SK-N-SH (cell line): ENCODE measurements around the gene AKAP6. TPM values are rescaled to one million over a fixed set of nuclear protein-coding genes. Genes with fewer than 3 reads are reported as not detected.

Experiments
- CTCF ChIA-PET: fragments of 300-600, 350-600 bp; formaldehyde crosslinking; extraction: SDS; loops from one replicate; lab custom pipeline; 2021; lab: Yijun Ruan, JAX
- POLR2A ChIA-PET: fragments of 350-600 bp; sonication (Branson Sonifier 250); formaldehyde crosslinking; extraction: SDS; loops from one replicate; lab custom pipeline; 2020; ENCODE audit warnings: antibody characterized with exemption, inconsistent platforms; lab: Yijun Ruan, JAX
- DNase-seq: peaks from one replicate; pipeline ENCODE4 v3.0.0; 2012
- H2AFZ ChIP-seq: fragments of 200-600 bp; sonication (generic); 2 replicates; pipeline ENCODE4 v1.8.1; 2016; ENCODE audit warnings: antibody characterized with exemption, mild to moderate bottlenecking, low read depth
- H3F3A ChIP-seq: fragments of 200-600 bp; sonication (generic); replicated peaks from 2 replicates; pipeline ENCODE3; 2016; ENCODE audit warnings: antibody characterized with exemption, mild to moderate bottlenecking; ENCODE audit not compliant: insufficient read depth
- H3K27ac ChIP-seq, 2 experiments: fragments of 200-500 bp in 1 of 2; fragments of 200-600 bp in 1 of 2; sonication (Bioruptor generic) in 1 of 2; sonication (generic), shearing (Covaris generic) in 1 of 2; 2 replicates each; pipeline versions ENCODE4 v1.5.1 to v1.6.1; 2014 to 2016; ENCODE audit warnings: low read depth in 2 of 2, inconsistent platforms in 1 of 2, low read length in 1 of 2, mild to moderate bottlenecking in 1 of 2, mixed read lengths in 1 of 2
- H3K27me3 ChIP-seq: fragments of 200-600 bp; sonication (generic), shearing (Covaris generic); 2 replicates; pipeline ENCODE4 v1.6.1; 2016; ENCODE audit warnings: mixed run types; ENCODE audit not compliant: insufficient read depth
- H3K36me3 ChIP-seq, 2 experiments: fragments of 200-500 bp in 1 of 2; fragments of 200-600 bp in 1 of 2; sonication (Bioruptor generic) in 1 of 2; sonication (generic) in 1 of 2; replicated peaks in 1 of 2; 2 replicates each; pipeline versions ENCODE3 to v1.5.1; 2014 to 2016; ENCODE audit warnings: low read length in 1 of 2, mild to moderate bottlenecking in 1 of 2; ENCODE audit not compliant: insufficient read depth in 2 of 2, control insufficient read depth in 1 of 2
- H3K4me1 ChIP-seq, 2 experiments: fragments of 200-500 bp in 1 of 2; fragments of 200-600 bp in 1 of 2; sonication (Bioruptor generic) in 1 of 2; sonication (generic), shearing (Covaris generic) in 1 of 2; 2 replicates each; pipeline versions ENCODE4 v1.5.1 to v1.6.1; 2014 to 2016; ENCODE audit warnings: low read depth in 1 of 2, low read length in 1 of 2, mixed run types in 1 of 2; ENCODE audit not compliant: insufficient read depth in 2 of 2, control insufficient read depth in 1 of 2
- H3K4me2 ChIP-seq: fragments of 200-600 bp; sonication (generic), shearing (Covaris generic); 2 replicates; pipeline ENCODE4 v1.6.1; 2017; ENCODE audit warnings: mixed run types
- H3K4me3 ChIP-seq, 2 experiments: fragments of 200-500 bp in 1 of 2; fragments of 200-600 bp in 1 of 2; sonication (Bioruptor generic) in 1 of 2; sonication (generic), shearing (Covaris generic) in 1 of 2; 2 replicates each; pipeline versions ENCODE4 v1.5.1 to v1.8.1; 2014 to 2016; ENCODE audit warnings: low read depth in 2 of 2, inconsistent platforms in 1 of 2, low read length in 1 of 2, mild to moderate bottlenecking in 1 of 2, mixed read lengths in 1 of 2, moderate library complexity in 1 of 2
- H3K79me2 ChIP-seq: fragments of 200-600 bp; sonication (generic); 2 replicates; pipeline ENCODE4 v1.8.1; 2017; ENCODE audit warnings: mild to moderate bottlenecking; ENCODE audit not compliant: insufficient read depth
- H3K9ac ChIP-seq: fragments of 200-600 bp; sonication (generic); 2 replicates; pipeline ENCODE4 v1.6.1; 2017; ENCODE audit warnings: mixed run types
- H3K9me2 ChIP-seq: fragments of 200-600 bp; sonication (generic); 2 replicates; pipeline ENCODE4 v1.6.1; 2017; ENCODE audit warnings: mixed run types
- H3K9me3 ChIP-seq: fragments of 200-600 bp; sonication (generic); 2 replicates; pipeline ENCODE4 v1.6.1; 2017; ENCODE audit warnings: mixed run types, mild to moderate bottlenecking, moderate library complexity
- H4K20me1 ChIP-seq: fragments of 200-600 bp; sonication (generic); 2 replicates; pipeline ENCODE4 v1.6.1; 2017; ENCODE audit warnings: mild to moderate bottlenecking, mixed run types; ENCODE audit not compliant: insufficient read depth
- CHD2 ChIP-seq: fragments of 150-350 bp; IDR thresholded peaks from 2 replicates; pipeline ENCODE4 v1.6.1; 2018; ENCODE audit warnings: low read length; ENCODE audit not compliant: partially characterized antibody
- ELF1 ChIP-seq: IDR thresholded peaks from 2 replicates; pipeline ENCODE4 v1.4.0; 2012
- EZH2phosphoT487 ChIP-seq: fragments of 200-600 bp; sonication (generic); IDR thresholded peaks from 2 replicates; pipeline ENCODE4 v1.6.1; 2017; ENCODE audit warnings: low read depth, mixed run types, mild to moderate bottlenecking, antibody characterized with exemption, moderate library complexity, borderline replicate concordance
- FOSL2 ChIP-seq: IDR thresholded peaks from 2 replicates; pipeline ENCODE4 v1.4.0; 2012; ENCODE audit warnings: low read depth, mild to moderate bottlenecking, moderate library complexity, borderline replicate concordance
- FOXJ3 ChIP-seq: sonication (generic); formaldehyde crosslinking; IDR thresholded peaks from 2 replicates; pipeline ENCODE4 v1.5.1; 2020; ENCODE audit warnings: mild to moderate bottlenecking, missing genetic modification reagents
- FOXM1 ChIP-seq: IDR thresholded peaks from 2 replicates; pipeline ENCODE4 v1.4.0; 2012; ENCODE audit warnings: low read depth, mild to moderate bottlenecking
- GABPA ChIP-seq: IDR thresholded peaks from 2 replicates; pipeline ENCODE4 v1.4.0; 2012; ENCODE audit warnings: low read depth, mild to moderate bottlenecking
- GATA2 ChIP-seq: sonication (generic); formaldehyde crosslinking; IDR thresholded peaks from 2 replicates; pipeline ENCODE4 v1.5.0; 2020; ENCODE audit warnings: mild to moderate bottlenecking, missing genetic modification reagents
- JUND ChIP-seq: IDR thresholded peaks from 2 replicates; pipeline ENCODE4 v1.4.0; 2012
- MEF2A ChIP-seq: IDR thresholded peaks from 2 replicates; pipeline ENCODE4 v1.4.0; 2012; ENCODE audit warnings: low read depth, borderline replicate concordance
- MXI1 ChIP-seq: IDR thresholded peaks from 2 replicates; pipeline ENCODE4 v1.6.1; 2012; ENCODE audit warnings: mild to moderate bottlenecking, low read depth, low read length, improper control_type of control experiment
- NFIC ChIP-seq: IDR thresholded peaks from 2 replicates; pipeline ENCODE4 v1.4.0; 2012; ENCODE audit warnings: borderline replicate concordance
- NRF1 ChIP-seq: IDR thresholded peaks from 2 replicates; pipeline ENCODE4 v1.6.1; 2012; ENCODE audit warnings: low read depth, mild to moderate bottlenecking, low read length
- POLR2AphosphoS5 ChIP-seq: IDR thresholded peaks from 2 replicates; pipeline ENCODE4 v1.6.1; 2012; ENCODE audit warnings: low read depth, low read length
- RCOR1 ChIP-seq: fragments of 150-350 bp; IDR thresholded peaks from 2 replicates; pipeline ENCODE4 v1.6.1; 2017; ENCODE audit warnings: antibody characterized with exemption, low read length
- SIN3A ChIP-seq: IDR thresholded peaks from 2 replicates; pipeline ENCODE4 v1.6.1; 2012; ENCODE audit warnings: low read depth, mild to moderate bottlenecking, low read length, moderate library complexity, borderline replicate concordance
- SMC3 ChIP-seq: IDR thresholded peaks from 2 replicates; pipeline ENCODE4 v1.6.1; 2012; ENCODE audit warnings: low read depth, low read length, improper control_type of control experiment
- TAF1 ChIP-seq: IDR thresholded peaks from 2 replicates; pipeline ENCODE4 v1.6.1; 2012; ENCODE audit warnings: low read depth, mild to moderate bottlenecking, low read length, moderate library complexity, borderline replicate concordance
- TEAD4 ChIP-seq: IDR thresholded peaks from 2 replicates; pipeline ENCODE4 v1.4.0; 2012; ENCODE audit warnings: mild to moderate bottlenecking, borderline replicate concordance; ENCODE audit not compliant: insufficient read depth
- YY1 ChIP-seq: IDR thresholded peaks from 2 replicates; pipeline ENCODE4 v1.4.0; 2012; ENCODE audit warnings: low read depth, mild to moderate bottlenecking
- whole genome bisulfite sequencing: methylation state at CpG from one replicate; pipeline ENCODE4 v1.1.6; 2017; ENCODE audit warnings: low lambda C conversion rate; 5-methylcytosine and 5-hydroxymethylcytosine counted together
- polyA plus RNA-seq, 3 experiments: library from polyadenylated mRNA; depleted of rRNA; stranded (reverse); fragments of >200 nt; gene quantifications; 2 replicates each; pipeline ENCODE4 v1.2.3, GENCODE V29; 2012
- TF ChIP-seq, protein P1 (sequence below): fragments of 150-350 bp; IDR thresholded peaks from 2 replicates; pipeline ENCODE4 v1.6.1; 2016; ENCODE audit warnings: mild to moderate bottlenecking, low read depth, low read length
- TF ChIP-seq, protein P2 (sequence below): fragments of 150-350 bp; IDR thresholded peaks from 2 replicates; pipeline ENCODE4 v1.6.1; 2017; ENCODE audit warnings: antibody characterized with exemption, low read length, low read depth, borderline replicate concordance
- TF ChIP-seq, protein P3 (sequence below): IDR thresholded peaks from 2 replicates; pipeline ENCODE4; 2012
- TF ChIP-seq, protein P4 (sequence below): IDR thresholded peaks from 2 replicates; pipeline ENCODE4 v1.4.0; 2012; ENCODE audit warnings: low read depth, borderline replicate concordance
- TF ChIP-seq, protein P5 (sequence below): IDR thresholded peaks from 2 replicates; pipeline ENCODE4 v1.4.0; 2012; ENCODE audit warnings: low read depth
- TF ChIP-seq, protein P6 (sequence below): IDR thresholded peaks from 2 replicates; pipeline ENCODE4 v1.6.1; 2012; ENCODE audit warnings: mild to moderate bottlenecking, low read depth, low read length, moderate library complexity

The AKAP6 gene
- polyA plus RNA-seq, 1 of the 3 experiments (the other 2 are of a cell fraction): 1.7 TPM

DNA sequence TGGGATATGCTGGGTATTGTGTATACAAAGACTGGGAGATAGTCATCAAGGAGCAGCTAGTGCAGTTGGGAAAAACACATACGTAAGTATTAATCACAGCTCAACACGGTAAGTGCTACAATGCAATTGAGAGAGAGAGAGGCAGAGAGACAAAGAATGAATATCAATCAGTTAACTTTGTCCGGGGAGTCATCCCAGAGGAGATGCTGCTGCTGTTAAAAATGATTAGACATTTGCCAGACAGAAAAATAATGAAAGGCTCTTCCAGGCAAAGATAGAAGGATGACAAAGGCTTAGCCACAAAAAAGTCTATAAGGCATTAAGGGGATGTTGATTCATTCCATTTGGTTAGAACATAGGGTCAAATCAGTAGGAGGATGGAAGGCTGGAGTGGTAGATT is 45.1 kb downstream of the AKAP6 start:
- Histone ChIP-seq H3K9ac (peak overlapping the region; percentile 61), H3K4me3 (no peak overlapping the region), H3K4me1 (peaks cover 7 to 47% of the 10 kb centered on the region in 2 experiments), H3K79me2 (no peaks in the 10 kb centered on the region), H3K36me3 (no peaks in the 10 kb centered on the region), H3K4me2 (peak overlapping the region; percentile 56; the same call in 1 of the 2 replicates), H3F3A (peaks cover 63% of the 10 kb centered on the region), H3K27ac (peak overlapping the region; percentile 56 to 93; a peak in 3 of 4 replicates), H3K9me3 (no peaks in the 10 kb centered on the region), H3K9me2 (no peaks in the 10 kb centered on the region), H2AFZ (peak overlapping the region; percentile 3; the same call in 1 of the 2 replicates), H4K20me1 (no peaks in the 10 kb centered on the region), H3K27me3 (no peaks in the 10 kb centered on the region)
- ChIA-PET CTCF (interaction anchor here (5.1 kb wide), 1 partner anchor 9 kb away, joined by 21 read pairs; no protein-coding TSS in a partner anchor), POLR2A (no interaction called here)
- 16% methylated on average over 3 of the region's 3 CpGs for WGBS
- no peak for DNase-seq
- TF ChIP-seq NRF1 (no peak), FOXJ3 (CRISPR knock-in tag) (no peak), GATA2 (no peak), EZH2phosphoT487 (no peak), JUND (peak; percentile 70), MXI1 (no peak), TAF1 (no peak), ELF1 (no peak), FOXM1 (no peak), CHD2 (no peak), MEF2A (peak; percentile 38; the same call in 1 of the 2 replicates), SIN3A (no peak), POLR2AphosphoS5 (peak; percentile 62; the same call in 1 of the 2 replicates), GABPA (no peak), NFIC (peak; percentile 69), RCOR1 (no peak), TEAD4 (peak; percentile 62; the same call in 1 of the 2 replicates), YY1 (no peak), FOSL2 (peak; percentile 55; the same call in 1 of the 2 replicates), SMC3 (no peak)
- TF ChIP-seq, protein P1, sequence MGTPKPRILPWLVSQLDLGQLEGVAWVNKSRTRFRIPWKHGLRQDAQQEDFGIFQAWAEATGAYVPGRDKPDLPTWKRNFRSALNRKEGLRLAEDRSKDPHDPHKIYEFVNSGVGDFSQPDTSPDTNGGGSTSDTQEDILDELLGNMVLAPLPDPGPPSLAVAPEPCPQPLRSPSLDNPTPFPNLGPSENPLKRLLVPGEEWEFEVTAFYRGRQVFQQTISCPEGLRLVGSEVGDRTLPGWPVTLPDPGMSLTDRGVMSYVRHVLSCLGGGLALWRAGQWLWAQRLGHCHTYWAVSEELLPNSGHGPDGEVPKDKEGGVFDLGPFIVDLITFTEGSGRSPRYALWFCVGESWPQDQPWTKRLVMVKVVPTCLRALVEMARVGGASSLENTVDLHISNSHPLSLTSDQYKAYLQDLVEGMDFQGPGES: no peak
- TF ChIP-seq, protein P2, sequence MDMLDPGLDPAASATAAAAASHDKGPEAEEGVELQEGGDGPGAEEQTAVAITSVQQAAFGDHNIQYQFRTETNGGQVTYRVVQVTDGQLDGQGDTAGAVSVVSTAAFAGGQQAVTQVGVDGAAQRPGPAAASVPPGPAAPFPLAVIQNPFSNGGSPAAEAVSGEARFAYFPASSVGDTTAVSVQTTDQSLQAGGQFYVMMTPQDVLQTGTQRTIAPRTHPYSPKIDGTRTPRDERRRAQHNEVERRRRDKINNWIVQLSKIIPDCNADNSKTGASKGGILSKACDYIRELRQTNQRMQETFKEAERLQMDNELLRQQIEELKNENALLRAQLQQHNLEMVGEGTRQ: no peak
- TF ChIP-seq, protein P3, sequence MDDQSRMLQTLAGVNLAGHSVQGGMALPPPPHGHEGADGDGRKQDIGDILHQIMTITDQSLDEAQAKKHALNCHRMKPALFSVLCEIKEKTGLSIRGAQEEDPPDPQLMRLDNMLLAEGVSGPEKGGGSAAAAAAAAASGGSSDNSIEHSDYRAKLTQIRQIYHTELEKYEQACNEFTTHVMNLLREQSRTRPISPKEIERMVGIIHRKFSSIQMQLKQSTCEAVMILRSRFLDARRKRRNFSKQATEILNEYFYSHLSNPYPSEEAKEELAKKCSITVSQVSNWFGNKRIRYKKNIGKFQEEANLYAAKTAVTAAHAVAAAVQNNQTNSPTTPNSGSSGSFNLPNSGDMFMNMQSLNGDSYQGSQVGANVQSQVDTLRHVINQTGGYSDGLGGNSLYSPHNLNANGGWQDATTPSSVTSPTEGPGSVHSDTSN: peak; percentile 93
- TF ChIP-seq, protein P4, sequence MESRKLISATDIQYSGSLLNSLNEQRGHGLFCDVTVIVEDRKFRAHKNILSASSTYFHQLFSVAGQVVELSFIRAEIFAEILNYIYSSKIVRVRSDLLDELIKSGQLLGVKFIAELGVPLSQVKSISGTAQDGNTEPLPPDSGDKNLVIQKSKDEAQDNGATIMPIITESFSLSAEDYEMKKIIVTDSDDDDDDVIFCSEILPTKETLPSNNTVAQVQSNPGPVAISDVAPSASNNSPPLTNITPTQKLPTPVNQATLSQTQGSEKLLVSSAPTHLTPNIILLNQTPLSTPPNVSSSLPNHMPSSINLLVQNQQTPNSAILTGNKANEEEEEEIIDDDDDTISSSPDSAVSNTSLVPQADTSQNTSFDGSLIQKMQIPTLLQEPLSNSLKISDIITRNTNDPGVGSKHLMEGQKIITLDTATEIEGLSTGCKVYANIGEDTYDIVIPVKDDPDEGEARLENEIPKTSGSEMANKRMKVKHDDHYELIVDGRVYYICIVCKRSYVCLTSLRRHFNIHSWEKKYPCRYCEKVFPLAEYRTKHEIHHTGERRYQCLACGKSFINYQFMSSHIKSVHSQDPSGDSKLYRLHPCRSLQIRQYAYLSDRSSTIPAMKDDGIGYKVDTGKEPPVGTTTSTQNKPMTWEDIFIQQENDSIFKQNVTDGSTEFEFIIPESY: no peak
- TF ChIP-seq, protein P5, sequence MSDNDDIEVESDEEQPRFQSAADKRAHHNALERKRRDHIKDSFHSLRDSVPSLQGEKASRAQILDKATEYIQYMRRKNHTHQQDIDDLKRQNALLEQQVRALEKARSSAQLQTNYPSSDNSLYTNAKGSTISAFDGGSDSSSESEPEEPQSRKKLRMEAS: no peak
- TF ChIP-seq, protein P6, sequence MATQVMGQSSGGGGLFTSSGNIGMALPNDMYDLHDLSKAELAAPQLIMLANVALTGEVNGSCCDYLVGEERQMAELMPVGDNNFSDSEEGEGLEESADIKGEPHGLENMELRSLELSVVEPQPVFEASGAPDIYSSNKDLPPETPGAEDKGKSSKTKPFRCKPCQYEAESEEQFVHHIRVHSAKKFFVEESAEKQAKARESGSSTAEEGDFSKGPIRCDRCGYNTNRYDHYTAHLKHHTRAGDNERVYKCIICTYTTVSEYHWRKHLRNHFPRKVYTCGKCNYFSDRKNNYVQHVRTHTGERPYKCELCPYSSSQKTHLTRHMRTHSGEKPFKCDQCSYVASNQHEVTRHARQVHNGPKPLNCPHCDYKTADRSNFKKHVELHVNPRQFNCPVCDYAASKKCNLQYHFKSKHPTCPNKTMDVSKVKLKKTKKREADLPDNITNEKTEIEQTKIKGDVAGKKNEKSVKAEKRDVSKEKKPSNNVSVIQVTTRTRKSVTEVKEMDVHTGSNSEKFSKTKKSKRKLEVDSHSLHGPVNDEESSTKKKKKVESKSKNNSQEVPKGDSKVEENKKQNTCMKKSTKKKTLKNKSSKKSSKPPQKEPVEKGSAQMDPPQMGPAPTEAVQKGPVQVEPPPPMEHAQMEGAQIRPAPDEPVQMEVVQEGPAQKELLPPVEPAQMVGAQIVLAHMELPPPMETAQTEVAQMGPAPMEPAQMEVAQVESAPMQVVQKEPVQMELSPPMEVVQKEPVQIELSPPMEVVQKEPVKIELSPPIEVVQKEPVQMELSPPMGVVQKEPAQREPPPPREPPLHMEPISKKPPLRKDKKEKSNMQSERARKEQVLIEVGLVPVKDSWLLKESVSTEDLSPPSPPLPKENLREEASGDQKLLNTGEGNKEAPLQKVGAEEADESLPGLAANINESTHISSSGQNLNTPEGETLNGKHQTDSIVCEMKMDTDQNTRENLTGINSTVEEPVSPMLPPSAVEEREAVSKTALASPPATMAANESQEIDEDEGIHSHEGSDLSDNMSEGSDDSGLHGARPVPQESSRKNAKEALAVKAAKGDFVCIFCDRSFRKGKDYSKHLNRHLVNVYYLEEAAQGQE: no peak
